Astrocyte (in vitro differentiated cells and primary cell): ENCODE results near the gene SCNN1B.

Source experiments
- EZH2 ChIP-seq: IDR thresholded peaks from 2 replicates; pipeline ENCODE4 v1.6.1; 2012; ENCODE audit warnings: mild to moderate bottlenecking, low read length, inconsistent platforms; ENCODE audit not compliant: insufficient read depth
- TF ChIP-seq, protein P1 (sequence below): IDR thresholded peaks from 2 replicates; pipeline ENCODE4 v1.5.1; 2011; ENCODE audit warnings: low read depth, mild to moderate bottlenecking, inconsistent platforms, low read length, moderate library complexity; ENCODE audit not compliant: insufficient read depth

DNA sequence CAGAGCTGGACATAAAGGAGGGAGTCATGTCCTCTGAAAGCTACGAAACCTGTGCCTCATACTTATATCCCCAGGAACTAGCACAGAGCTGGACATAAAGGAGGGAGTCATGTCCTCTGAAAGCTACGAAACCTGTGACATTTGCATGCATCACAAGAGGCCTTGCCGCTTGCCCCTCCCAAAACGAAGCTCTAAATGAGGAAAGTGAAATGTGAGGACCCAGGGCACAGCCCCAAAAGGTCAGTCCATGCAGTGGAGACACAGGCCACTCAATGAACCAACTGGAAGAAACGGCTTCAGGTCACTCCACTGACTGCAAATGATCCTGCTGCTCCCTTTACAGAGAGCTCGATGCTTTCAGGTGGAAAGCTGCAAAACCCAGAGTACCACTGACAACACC lies 112.6 kb downstream of the SCNN1B start:
- TF ChIP-seq, protein P1, sequence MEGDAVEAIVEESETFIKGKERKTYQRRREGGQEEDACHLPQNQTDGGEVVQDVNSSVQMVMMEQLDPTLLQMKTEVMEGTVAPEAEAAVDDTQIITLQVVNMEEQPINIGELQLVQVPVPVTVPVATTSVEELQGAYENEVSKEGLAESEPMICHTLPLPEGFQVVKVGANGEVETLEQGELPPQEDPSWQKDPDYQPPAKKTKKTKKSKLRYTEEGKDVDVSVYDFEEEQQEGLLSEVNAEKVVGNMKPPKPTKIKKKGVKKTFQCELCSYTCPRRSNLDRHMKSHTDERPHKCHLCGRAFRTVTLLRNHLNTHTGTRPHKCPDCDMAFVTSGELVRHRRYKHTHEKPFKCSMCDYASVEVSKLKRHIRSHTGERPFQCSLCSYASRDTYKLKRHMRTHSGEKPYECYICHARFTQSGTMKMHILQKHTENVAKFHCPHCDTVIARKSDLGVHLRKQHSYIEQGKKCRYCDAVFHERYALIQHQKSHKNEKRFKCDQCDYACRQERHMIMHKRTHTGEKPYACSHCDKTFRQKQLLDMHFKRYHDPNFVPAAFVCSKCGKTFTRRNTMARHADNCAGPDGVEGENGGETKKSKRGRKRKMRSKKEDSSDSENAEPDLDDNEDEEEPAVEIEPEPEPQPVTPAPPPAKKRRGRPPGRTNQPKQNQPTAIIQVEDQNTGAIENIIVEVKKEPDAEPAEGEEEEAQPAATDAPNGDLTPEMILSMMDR: no peak
- no peak for TF ChIP-seq EZH2
